Kidney (tissue), 14 donors: Measurements from ENCODE around the gene IMP4. TPM values are rescaled to one million over a fixed set of nuclear protein-coding genes. Genes with fewer than 3 reads are reported as not detected.

ENCODE experiments used
- DNase-seq, 5 donors: peaks; one replicate each; pipeline ENCODE4 v3.0.0-alpha.2; 2013 to 2020
- FAIRE-seq: peaks from 2 replicates; lab custom pipeline; 2012; peaks lifted over from hg19 to GRCh38; lab: Jason Lieb, UNC
- H3K27ac ChIP-seq, 2 donors: one replicate each; pipeline ENCODE4 v1.7.0; 2013; ENCODE audit warnings: low read depth in 2 of 2, low read length in 2 of 2, inconsistent platforms in 1 of 2
- H3K27me3 ChIP-seq: one replicate; pipeline ENCODE4 v1.7.1; 2013; ENCODE audit warnings: low read length, inconsistent platforms; ENCODE audit not compliant: control insufficient read depth, insufficient read depth
- H3K36me3 ChIP-seq, 3 donors: one replicate each; pipeline versions ENCODE4 v1.7.0 to v1.7.1; 2013; ENCODE audit warnings: low read length in 3 of 3, control low read depth in 1 of 3, inconsistent platforms in 1 of 3; ENCODE audit not compliant: insufficient read depth in 3 of 3, control insufficient read depth in 2 of 3
- H3K4me1 ChIP-seq, 3 donors: one replicate each; pipeline versions ENCODE4 v1.7.0 to v1.7.1; 2013; ENCODE audit warnings: low read length in 3 of 3, inconsistent platforms in 1 of 3, low read depth in 1 of 3; ENCODE audit not compliant: control insufficient read depth in 2 of 3, insufficient read depth in 2 of 3
- H3K4me3 ChIP-seq, 3 donors: one replicate each; pipeline versions ENCODE4 v1.7.0 to v1.8.1; 2013; ENCODE audit warnings: low read length in 3 of 3, control low read depth in 1 of 3, inconsistent platforms in 1 of 3
- H3K9ac ChIP-seq, 3 donors: one replicate each; pipeline versions ENCODE4 v1.7.0 to v1.7.1; 2013; ENCODE audit warnings: low read length in 3 of 3, control low read depth in 1 of 3, inconsistent platforms in 1 of 3
- H3K9me3 ChIP-seq, 3 donors: one replicate each; pipeline versions ENCODE4 v1.7.0 to v1.7.1; 2013; ENCODE audit warnings: low read length in 3 of 3, control low read depth in 1 of 3, inconsistent platforms in 1 of 3; ENCODE audit not compliant: control insufficient read depth in 2 of 3, insufficient read depth in 1 of 3
- intact Hi-C: fragments of 100-400 bp; cut with DNase I; formaldehyde crosslinking; loops from one replicate; pipeline ENCODE4 v1.11.1; 2022
- polyA plus RNA-seq: library from polyadenylated mRNA; stranded (reverse); fragments of 350-450 nt; fragmentation: Illumina TruSeq; extraction: RNeasy Lipid Tissue Mini Kit (QIAGEN cat#74804); gene quantifications from one replicate; pipeline ENCODE4 v1.2.3, GENCODE V29; 2014; ENCODE audit warnings: low read depth, low replicate concordance; ENCODE audit not compliant: insufficient read depth
- total RNA-seq: library from RNA; stranded (reverse); fragmentation: NEBNext Ultra II Directional; extraction: Animal tissue kit (Norgen Biotek cat#: 25700); gene quantifications from one replicate; pipeline ENCODE4 v1.2.1, GENCODE V29; 2021
- TF ChIP-seq, protein P1 (sequence below): IDR thresholded peaks from 3 replicates; pipeline ENCODE4 v1.5.1; 2012; ENCODE audit warnings: mild to moderate bottlenecking, moderate library complexity, borderline replicate concordance; ENCODE audit not compliant: insufficient read depth; ENCODE audit errors: extremely low read depth
- donor health status: control.
- donor health status: control.
- donor health status: control.
- donor health status: control.
- donor health status: control.
- donor health status: DM: yes; HTN: yes; CAD: no.
- donor health status: Normal renal cell carcinoma (clear cell type).

The IMP4 gene
- total and polyA plus RNA-seq, 2 donors from 2014 or later, result 59.7 to 60.1 TPM

DNA sequence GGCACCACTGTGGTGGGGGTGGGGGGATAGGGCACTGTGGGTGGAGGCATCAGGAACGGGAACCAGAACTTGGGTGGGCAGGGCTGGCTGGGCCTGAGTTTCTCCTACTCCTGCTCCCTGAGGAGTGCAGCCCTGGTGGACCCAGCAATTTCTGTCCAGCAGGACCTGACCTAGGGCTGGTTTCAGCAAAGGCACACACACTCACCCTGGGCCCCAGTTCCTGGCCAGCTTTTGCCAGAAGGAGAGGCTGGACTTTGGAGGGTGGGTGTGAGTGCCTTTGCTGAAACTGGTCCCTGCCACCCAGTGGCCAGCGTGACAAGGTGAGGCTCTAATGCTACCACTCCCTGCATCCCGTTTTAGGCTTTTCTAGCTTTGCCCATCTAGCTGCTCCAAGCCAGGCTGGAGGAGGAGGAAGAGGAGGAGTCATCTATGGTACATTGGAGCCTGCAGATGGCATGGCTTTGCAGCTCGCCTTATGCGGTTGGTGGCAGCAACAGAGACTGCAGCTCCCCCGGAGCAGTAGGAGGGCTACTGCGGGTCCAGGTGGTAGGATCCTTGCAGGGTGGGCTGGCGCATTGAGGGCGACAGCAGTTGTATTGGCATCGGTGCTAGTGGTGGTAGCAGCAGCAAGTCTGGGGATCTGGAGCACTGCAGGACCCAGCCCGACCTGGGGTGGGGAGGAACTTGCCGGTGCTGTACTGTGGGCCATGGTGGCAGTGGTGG is 40.4 kb upstream of the IMP4 start:
- no peak for FAIRE-seq
- Histone ChIP-seq H3K4me3 (no peak overlapping the region), H3K9ac (no peak overlapping the region), H3K9me3 (no peaks in the 10 kb centered on the region), H3K4me1 (no peaks in the 10 kb centered on the region), H3K36me3 (no peaks in the 10 kb centered on the region), H3K27ac (no peak overlapping the region), H3K27me3 (no peaks in the 10 kb centered on the region)
- TF ChIP-seq, protein P1, sequence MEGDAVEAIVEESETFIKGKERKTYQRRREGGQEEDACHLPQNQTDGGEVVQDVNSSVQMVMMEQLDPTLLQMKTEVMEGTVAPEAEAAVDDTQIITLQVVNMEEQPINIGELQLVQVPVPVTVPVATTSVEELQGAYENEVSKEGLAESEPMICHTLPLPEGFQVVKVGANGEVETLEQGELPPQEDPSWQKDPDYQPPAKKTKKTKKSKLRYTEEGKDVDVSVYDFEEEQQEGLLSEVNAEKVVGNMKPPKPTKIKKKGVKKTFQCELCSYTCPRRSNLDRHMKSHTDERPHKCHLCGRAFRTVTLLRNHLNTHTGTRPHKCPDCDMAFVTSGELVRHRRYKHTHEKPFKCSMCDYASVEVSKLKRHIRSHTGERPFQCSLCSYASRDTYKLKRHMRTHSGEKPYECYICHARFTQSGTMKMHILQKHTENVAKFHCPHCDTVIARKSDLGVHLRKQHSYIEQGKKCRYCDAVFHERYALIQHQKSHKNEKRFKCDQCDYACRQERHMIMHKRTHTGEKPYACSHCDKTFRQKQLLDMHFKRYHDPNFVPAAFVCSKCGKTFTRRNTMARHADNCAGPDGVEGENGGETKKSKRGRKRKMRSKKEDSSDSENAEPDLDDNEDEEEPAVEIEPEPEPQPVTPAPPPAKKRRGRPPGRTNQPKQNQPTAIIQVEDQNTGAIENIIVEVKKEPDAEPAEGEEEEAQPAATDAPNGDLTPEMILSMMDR, result no peak
- intact Hi-C loops, result no loop called here
- no peak for DNase-seq

DNA sequence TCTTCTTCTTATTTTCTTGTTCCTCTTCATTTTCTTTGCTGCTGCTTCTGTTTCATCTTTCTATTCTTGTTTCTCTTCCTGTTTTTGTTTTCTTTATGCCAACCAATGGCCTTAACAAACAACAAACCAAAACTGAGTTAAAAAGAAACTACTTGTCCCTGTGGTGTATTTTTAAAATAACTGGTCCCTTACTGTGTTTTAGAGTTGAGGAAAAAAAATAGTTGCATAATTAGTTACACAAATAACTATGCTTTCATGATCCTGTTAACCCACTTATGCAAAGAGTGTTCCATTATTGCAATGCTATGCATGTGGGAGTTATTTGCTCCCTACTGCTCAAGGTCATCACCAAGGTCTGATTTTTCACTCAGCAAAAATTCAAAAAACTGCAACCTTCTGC is 39.5 kb upstream of the IMP4 start:
- no peaks in the 10 kb centered on the region for H3K36me3 ChIP-seq
- no peak overlapping the region for H3K27ac ChIP-seq
- no peak for DNase-seq
- no peak for FAIRE-seq
- no peak overlapping the region for H3K4me3 ChIP-seq
- H3K9ac ChIP-seq, result no peak overlapping the region
- H3K4me1 ChIP-seq, result no peaks in the 10 kb centered on the region
- H3K27me3 ChIP-seq, result no peaks in the 10 kb centered on the region
- TF ChIP-seq, protein P1, result no peak
- H3K9me3 ChIP-seq, result no peaks in the 10 kb centered on the region
- intact Hi-C loops, result no loop called here

DNA sequence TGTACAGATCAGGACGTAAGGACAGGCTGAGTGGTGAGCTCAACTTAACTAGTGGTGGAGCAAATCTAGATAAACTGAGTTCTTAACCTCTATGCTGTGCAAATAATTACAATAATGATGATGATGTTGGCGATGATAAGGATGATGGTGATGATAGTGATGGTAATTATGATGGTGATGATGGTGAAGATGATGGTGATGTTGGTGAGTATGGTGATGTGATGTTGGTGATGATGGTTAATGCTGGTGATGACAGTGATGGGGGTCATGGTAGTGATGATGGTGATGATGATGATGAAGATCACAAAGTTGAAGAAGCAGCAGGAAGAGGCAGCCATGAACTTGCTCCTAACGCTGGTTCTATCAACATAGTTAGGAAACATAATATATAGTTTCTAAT is 38.0 kb upstream of the IMP4 start:
- Histone ChIP-seq H3K4me1 (no peaks in the 10 kb centered on the region), H3K27ac (no peak overlapping the region), H3K36me3 (no peaks in the 10 kb centered on the region), H3K27me3 (no peaks in the 10 kb centered on the region), H3K9ac (no peak overlapping the region), H3K9me3 (no peaks in the 10 kb centered on the region), H3K4me3 (no peak overlapping the region)
- FAIRE-seq, result no peak
- TF ChIP-seq, protein P1, result no peak
- intact Hi-C loops, result no loop called here
- no peak for DNase-seq
